A549 (cell line): ENCODE measurements around the gene C17orf75. TPM values are rescaled to one million over a fixed set of nuclear protein-coding genes. Genes with fewer than 3 reads are reported as not detected.

Source experiments
- ATAC-seq, 2 experiments: fragments of 200-7000 bp in 1 of 2; fragments of >200 bp in 1 of 2; cut with Nextera tagmentation in 1 of 2; cut with Tn5 transposase in 1 of 2; 3 replicates each; pipeline versions ENCODE4 v1.8.0 to v1.9.1; 2018 to 2020; ENCODE audit warnings: mild to moderate bottlenecking in 1 of 2, moderate library complexity in 1 of 2
- CTCF ChIA-PET: fragments of 300-600 bp; sonication (Branson Sonifier 250); formaldehyde crosslinking; extraction: SDS; loops from one replicate; lab custom pipeline; 2021; ENCODE audit warnings: antibody characterized with exemption, inconsistent platforms; lab: Yijun Ruan, JAX
- POLR2A ChIA-PET: fragments of 350-600 bp; formaldehyde crosslinking; extraction: SDS; loops from one replicate; lab custom pipeline; 2021; ENCODE audit warnings: antibody characterized with exemption, inconsistent platforms; lab: Yijun Ruan, JAX
- DNase-seq, 2 experiments: peaks; one replicate each; pipeline versions ENCODE4 v3.0.0 to v3.0.0-alpha.2; 2011 to 2016; ENCODE audit warnings: low read depth in 1 of 2, low spot score in 1 of 2
- FAIRE-seq: peaks from 2 replicates; lab custom pipeline; 2011; peaks lifted over from hg19 to GRCh38; lab: Jason Lieb, UNC
- H3K27ac ChIP-seq, 2 experiments: fragments of >200 bp; sonication (Bioruptor Twin); formaldehyde crosslinking; 3 replicates each; pipeline ENCODE4 v1.5.1; 2016 to 2017
- H3K4me1 ChIP-seq: fragments of >200 bp; sonication (Bioruptor Twin); formaldehyde crosslinking; 3 replicates; pipeline ENCODE4 v1.6.1; 2016
- H3K4me2 ChIP-seq: fragments of >200 bp; sonication (Bioruptor Twin); formaldehyde crosslinking; 3 replicates; pipeline ENCODE4 v1.6.1; 2016
- H3K4me3 ChIP-seq: fragments of >200 bp; sonication (Bioruptor Twin); formaldehyde crosslinking; 3 replicates; pipeline ENCODE4 v1.5.1; 2016
- H3K9me3 ChIP-seq: fragments of >200 bp; sonication (Bioruptor Twin); formaldehyde crosslinking; 3 replicates; pipeline ENCODE4 v1.6.1; 2016
- CBX2 ChIP-seq: fragments of 200-600 bp; sonication (generic); IDR thresholded peaks from 2 replicates; pipeline ENCODE4 v1.6.1; 2016; ENCODE audit warnings: low read depth, mild to moderate bottlenecking, borderline replicate concordance
- CBX8 ChIP-seq: fragments of 200-600 bp; sonication (generic); IDR thresholded peaks from 2 replicates; pipeline ENCODE4 v1.6.1; 2016
- CHD4 ChIP-seq: fragments of 200-600 bp; sonication (generic); IDR thresholded peaks from 2 replicates; pipeline ENCODE4 v1.6.1; 2016; ENCODE audit warnings: antibody characterized with exemption, mild to moderate bottlenecking, borderline replicate concordance
- EHF ChIP-seq: fragments of 250-450 bp; sonication (Bioruptor Pico); IDR thresholded peaks from 2 replicates; pipeline ENCODE4 v1.5.0; 2020; ENCODE audit warnings: mild to moderate bottlenecking
- EP300 ChIP-seq, 2 experiments: fragments of >200 bp; sonication (Bioruptor Twin); formaldehyde crosslinking; IDR thresholded peaks; 2 replicates in 1 of 2; 3 replicates in 1 of 2; pipeline ENCODE4 v1.6.1; 2016 to 2017
- ESRRA ChIP-seq: fragments of 150-350 bp; IDR thresholded peaks from 2 replicates; pipeline ENCODE4 v1.6.1; 2014; ENCODE audit warnings: mild to moderate bottlenecking, low read length, borderline replicate concordance
- FOSL2 ChIP-seq, 2 experiments: fragments of 450-650 bp in 1 of 2; fragments of >200 bp in 1 of 2; sonication (Bioruptor Twin) in 1 of 2; formaldehyde crosslinking; IDR thresholded peaks; 2 replicates each; pipeline versions ENCODE4 v1.5.0 to v1.6.1; 2016 to 2020; ENCODE audit warnings: mild to moderate bottlenecking in 1 of 2, moderate library complexity in 1 of 2
- HDAC2 ChIP-seq: fragments of 200-600 bp; sonication (generic); IDR thresholded peaks from 2 replicates; pipeline ENCODE4 v1.6.1; 2016
- HEYL ChIP-seq: fragments of 250-450 bp; sonication (Bioruptor Pico); IDR thresholded peaks from 2 replicates; pipeline ENCODE4 v1.8.0; 2021; ENCODE audit warnings: mild to moderate bottlenecking, moderate library complexity
- HOXB13 ChIP-seq: fragments of 250-450 bp; sonication (Bioruptor Pico); IDR thresholded peaks from 2 replicates; pipeline ENCODE4 v1.5.0; 2020; ENCODE audit warnings: low read depth, mild to moderate bottlenecking, moderate library complexity
- HOXB5 ChIP-seq: fragments of 250-450 bp; sonication (Bioruptor Pico); IDR thresholded peaks from 2 replicates; pipeline ENCODE4 v1.5.0; 2020; ENCODE audit warnings: mild to moderate bottlenecking, moderate library complexity
- JUN ChIP-seq, 2 experiments: fragments of >200 bp; sonication (Bioruptor Twin); formaldehyde crosslinking; IDR thresholded peaks; 2 replicates in 1 of 2; 3 replicates in 1 of 2; pipeline ENCODE4 v1.6.1; 2016 to 2017
- KDM1A ChIP-seq: fragments of 200-600 bp; sonication (generic); IDR thresholded peaks from 2 replicates; pipeline ENCODE4 v1.6.1; 2016; ENCODE audit warnings: low read depth, mild to moderate bottlenecking
- KDM5A ChIP-seq: fragments of 200-600 bp; sonication (generic); IDR thresholded peaks from 2 replicates; pipeline ENCODE4 v1.6.1; 2016; ENCODE audit warnings: antibody characterized with exemption, mild to moderate bottlenecking
- MAFK ChIP-seq: fragments of 450-650 bp; IDR thresholded peaks from 2 replicates; pipeline ENCODE4 v1.6.1; 2014; ENCODE audit not compliant: partially characterized antibody
- MAX ChIP-seq: IDR thresholded peaks from 2 replicates; pipeline ENCODE4 v1.6.1; 2012
- MAZ ChIP-seq: fragments of 150-350 bp; IDR thresholded peaks from 2 replicates; pipeline ENCODE4 v1.6.1; 2014; ENCODE audit warnings: antibody characterized with exemption, low read depth, low read length, borderline replicate concordance
- NR3C1 ChIP-seq: fragments of >200 bp; sonication (Bioruptor Twin); formaldehyde crosslinking; IDR thresholded peaks from 3 replicates; pipeline ENCODE4 v1.6.1; 2017
- POLR2A ChIP-seq: IDR thresholded peaks from 2 replicates; pipeline ENCODE4 v1.6.1; 2012; ENCODE audit warnings: mild to moderate bottlenecking, low read length
- POLR2AphosphoS2 ChIP-seq: conservative IDR thresholded peaks from 2 replicates; pipeline ENCODE4 v1.6.1; 2012; ENCODE audit warnings: low read length, improper control_type of control experiment, inconsistent platforms
- RAD21 ChIP-seq, 2 experiments: fragments of >200 bp in 1 of 2; sonication (Bioruptor Twin) in 1 of 2; formaldehyde crosslinking in 1 of 2; IDR thresholded peaks in 1 of 2; conservative IDR thresholded peaks in 1 of 2; 2 replicates in 1 of 2; 3 replicates in 1 of 2; pipeline ENCODE4 v1.6.1; 2012 to 2018; ENCODE audit warnings: inconsistent platforms in 1 of 2
- RFX5 ChIP-seq: fragments of 450-650 bp; IDR thresholded peaks from 2 replicates; pipeline ENCODE4 v1.7.1; 2014; ENCODE audit warnings: antibody characterized with exemption, mild to moderate bottlenecking, moderate library complexity
- RNF2 ChIP-seq: fragments of 200-600 bp; sonication (generic); IDR thresholded peaks from 2 replicates; pipeline ENCODE4 v1.6.1; 2016; ENCODE audit warnings: low read depth, mild to moderate bottlenecking, antibody characterized with exemption, moderate library complexity, borderline replicate concordance
- TFCP2L1 ChIP-seq: fragments of 250-450 bp; sonication (Bioruptor Pico); IDR thresholded peaks from 2 replicates; pipeline ENCODE4 v1.5.0; 2021; ENCODE audit warnings: mild to moderate bottlenecking
- USF2 ChIP-seq: fragments of 450-650 bp; IDR thresholded peaks from 2 replicates; pipeline ENCODE4 v1.6.1; 2014; ENCODE audit warnings: antibody characterized with exemption
- ZFP36 ChIP-seq: fragments of 450-650 bp; IDR thresholded peaks from 2 replicates; pipeline ENCODE4 v1.6.1; 2014; ENCODE audit warnings: borderline replicate concordance; ENCODE audit not compliant: partially characterized antibody
- ZSCAN20 ChIP-seq: fragments of 250-450 bp; sonication (Bioruptor Pico); IDR thresholded peaks from 2 replicates; pipeline ENCODE4 v1.8.0; 2022; ENCODE audit warnings: mild to moderate bottlenecking, moderate library complexity
- WGBS: methylation state at CpG from one replicate; pipeline ENCODE4 v1.1.6; 2017; ENCODE audit errors: missing lambda C conversion rate; 5-methylcytosine and 5-hydroxymethylcytosine counted together
- polyA plus RNA-seq, 4 experiments: library from polyadenylated mRNA; depleted of rRNA in 3 of 4; stranded (reverse); fragments of >200 nt; fragmentation: RNase III in 1 of 4; extraction: RNeasy Plus Mini Kit Qiagen cat#74134 plus additional on column Dnase treatment in 1 of 4; gene quantifications; 2 replicates in 3 of 4; 3 replicates in 1 of 4; pipeline ENCODE4 v1.2.3, GENCODE V29; 2011 to 2017
- TF ChIP-seq, protein P1 (sequence below): fragments of 250-450 bp; sonication (Bioruptor Pico); IDR thresholded peaks from 2 replicates; pipeline ENCODE4 v1.5.0; 2021; ENCODE audit warnings: mild to moderate bottlenecking, moderate library complexity, borderline replicate concordance
- TF ChIP-seq, protein P2 (sequence below): fragments of >200 bp; sonication (Bioruptor Twin); formaldehyde crosslinking; IDR thresholded peaks from 2 replicates; pipeline ENCODE4 v1.6.1; 2016

Gene C17orf75
- polyA plus RNA-seq, 2 of the 4 experiments (the other 2 are of a cell fraction): 36.3 to 49.6 TPM

GRCh38 chr17:32297860-32298259 lies 44.1 kb downstream of the C17orf75 start:
- POLR2A ChIA-PET: no interaction called here
- CTCF ChIA-PET: interaction anchor here (0.8 to 5.8 kb wide), 6 partner anchors 11 to 70 kb away, joined by 3 to 31 read pairs (median 4); no protein-coding TSS in a partner anchor

DNA sequence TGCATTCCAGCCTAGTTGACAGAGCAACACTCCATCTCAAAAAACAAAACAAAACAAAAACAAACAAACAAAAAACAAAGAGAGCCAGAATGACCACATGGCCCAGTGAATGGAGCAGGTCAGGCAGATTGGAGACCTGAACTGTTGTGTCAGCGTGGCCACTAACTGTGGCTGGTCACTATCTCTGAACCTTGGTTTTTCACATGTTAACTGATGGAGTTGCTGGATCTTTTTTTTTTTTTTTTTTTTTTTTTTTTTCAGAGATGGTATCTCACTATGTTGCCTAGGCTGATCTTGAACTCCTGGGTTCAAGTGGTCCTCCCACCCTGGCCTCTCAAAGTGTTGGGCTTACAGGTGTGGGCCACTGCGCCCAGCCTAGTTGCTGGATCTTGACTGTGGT lies 44.5 kb downstream of the C17orf75 start:
- no peak overlapping the region for H3K4me3 ChIP-seq
- H3K27ac ChIP-seq: no peak overlapping the region
- FAIRE-seq (no peak), ATAC-seq (no peak), DNase-seq (no peak)
- no peaks in the 10 kb centered on the region for H3K4me1 ChIP-seq
- H3K4me2 ChIP-seq: no peak overlapping the region
- POLR2A ChIA-PET: no interaction called here
- no peak for TF ChIP-seq ESRRA
- no peak for TF ChIP-seq FOSL2 (IDR thresholded peaks at IDR 0.05)
- no peak for TF ChIP-seq FOSL2 (CRISPR knock-in tag; IDR thresholded peaks at IDR 0.05)
- TF ChIP-seq RNF2: no peak
- WGBS: 98% methylated on average over 2 of the region's 2 CpGs
- CTCF ChIA-PET: interaction anchor here (0.8 to 5.8 kb wide), 5 partner anchors 11 to 70 kb away, joined by 3 to 31 read pairs (median 4); no protein-coding TSS in a partner anchor
- no peaks in the 10 kb centered on the region for H3K9me3 ChIP-seq

More at GRCh38 chr17:32297860-32298259, 44.1 kb downstream of the C17orf75 start:
- Histone ChIP-seq H3K4me1 (no peaks in the 10 kb centered on the region), H3K27ac (no peak overlapping the region), H3K9me3 (no peaks in the 10 kb centered on the region), H3K4me3 (no peak overlapping the region), H3K4me2 (no peak overlapping the region)
- DNase-seq: no peak
- ATAC-seq: no peak; a peak in 1 of 6 replicates
- 95% methylated on average over 6 of the region's 6 CpGs for WGBS
- FAIRE-seq: no peak
- TF ChIP-seq CBX8 (no peak), MAZ (no peak), CHD4 (no peak), HDAC2 (no peak), ZSCAN20 (CRISPR knock-in tag) (no peak), EP300 (IDR thresholded peaks at IDR 0.05) (no peak), POLR2AphosphoS2 (no peak), RFX5 (no peak), TFCP2L1 (CRISPR knock-in tag) (no peak), JUN (IDR thresholded peaks at IDR 0.05) (no peak), KDM5A (no peak), ZFP36 (no peak)
- TF ChIP-seq, protein P1, sequence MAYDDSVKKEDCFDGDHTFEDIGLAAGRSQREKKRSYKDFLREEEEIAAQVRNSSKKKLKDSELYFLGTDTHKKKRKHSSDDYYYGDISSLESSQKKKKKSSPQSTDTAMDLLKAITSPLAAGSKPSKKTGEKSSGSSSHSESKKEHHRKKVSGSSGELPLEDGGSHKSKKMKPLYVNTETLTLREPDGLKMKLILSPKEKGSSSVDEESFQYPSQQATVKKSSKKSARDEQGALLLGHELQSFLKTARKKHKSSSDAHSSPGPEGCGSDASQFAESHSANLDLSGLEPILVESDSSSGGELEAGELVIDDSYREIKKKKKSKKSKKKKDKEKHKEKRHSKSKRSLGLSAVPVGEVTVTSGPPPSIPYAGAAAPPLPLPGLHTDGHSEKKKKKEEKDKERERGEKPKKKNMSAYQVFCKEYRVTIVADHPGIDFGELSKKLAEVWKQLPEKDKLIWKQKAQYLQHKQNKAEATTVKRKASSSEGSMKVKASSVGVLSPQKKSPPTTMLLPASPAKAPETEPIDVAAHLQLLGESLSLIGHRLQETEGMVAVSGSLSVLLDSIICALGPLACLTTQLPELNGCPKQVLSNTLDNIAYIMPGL (CRISPR knock-in tag): no peak

- no peak overlapping the region for H3K27ac ChIP-seq
- H3K4me3 ChIP-seq: no peak overlapping the region
- POLR2A ChIA-PET: no interaction called here
- H3K4me1 ChIP-seq: no peaks in the 10 kb centered on the region
- no peak for DNase-seq
- TF ChIP-seq MAX (no peak), HEYL (no peak), NR3C1 (no peak), HOXB5 (CRISPR knock-in tag) (no peak), MAFK (no peak), CBX2 (no peak), RAD21 (conservative IDR thresholded peaks at IDR 0.05 in 1 of 2, IDR thresholded peaks at IDR 0.05 in 1 of 2) (no peak), HOXB13 (CRISPR knock-in tag) (no peak), USF2 (no peak), EHF (no peak), KDM1A (no peak), POLR2A (no peak), ZSCAN20 (CRISPR knock-in tag) (no peak)
- TF ChIP-seq, protein P2, sequence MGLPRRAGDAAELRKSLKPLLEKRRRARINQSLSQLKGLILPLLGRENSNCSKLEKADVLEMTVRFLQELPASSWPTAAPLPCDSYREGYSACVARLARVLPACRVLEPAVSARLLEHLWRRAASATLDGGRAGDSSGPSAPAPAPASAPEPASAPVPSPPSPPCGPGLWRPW: no peak
- TF ChIP-seq, all 56 proteins: peak for 0
- CTCF ChIA-PET: interaction anchor here (0.7 to 1.1 kb wide), 3 partner anchors 15 to 663 kb away, joined by 3 to 6 read pairs (median 4); no protein-coding TSS in a partner anchor
- WGBS: 55% methylated on average over 4 of the region's 4 CpGs
- no peak for ATAC-seq
- Histone ChIP-seq H3K4me2 (no peak overlapping the region), H3K9me3 (no peaks in the 10 kb centered on the region)
- peak; percentile 79 for FAIRE-seq
Measured at GRCh38 chr17:32292094-32292493, 49.9 kb downstream of the C17orf75 start.
